KOPT-K1 (cell line): ENCODE measurements around the gene DBP.
A peak's percentile ranks its signal among the peaks of the same experiment; 100 is the strongest.
"Not testable (repeated sequence)": the region's sequence is repeated elsewhere in the genome, so short reads cannot be mapped to it uniquely, and the experiment has no call there.

Source experiments
- H3K27ac ChIP-seq: fragments of 200-600 bp; sonication (generic); 2 replicates; pipeline ENCODE4 v1.5.1; 2016; ENCODE audit warnings: antibody characterized with exemption, mild to moderate bottlenecking, low read depth, low read length; ENCODE audit not compliant: poor library complexity, severe bottlenecking
- H3K36me3 ChIP-seq: fragments of 200-600 bp; sonication (generic); 2 replicates; pipeline ENCODE4 v1.5.1; 2017; ENCODE audit warnings: antibody characterized with exemption, mild to moderate bottlenecking, low read length, moderate library complexity; ENCODE audit not compliant: insufficient read depth
- H3K9me3 ChIP-seq: fragments of 200-600 bp; sonication (generic); 2 replicates; pipeline ENCODE4 v1.5.1; 2017; ENCODE audit warnings: antibody characterized with exemption, low read length, mild to moderate bottlenecking; ENCODE audit not compliant: insufficient read depth, poor library complexity, severe bottlenecking

The DBP gene, protein sequence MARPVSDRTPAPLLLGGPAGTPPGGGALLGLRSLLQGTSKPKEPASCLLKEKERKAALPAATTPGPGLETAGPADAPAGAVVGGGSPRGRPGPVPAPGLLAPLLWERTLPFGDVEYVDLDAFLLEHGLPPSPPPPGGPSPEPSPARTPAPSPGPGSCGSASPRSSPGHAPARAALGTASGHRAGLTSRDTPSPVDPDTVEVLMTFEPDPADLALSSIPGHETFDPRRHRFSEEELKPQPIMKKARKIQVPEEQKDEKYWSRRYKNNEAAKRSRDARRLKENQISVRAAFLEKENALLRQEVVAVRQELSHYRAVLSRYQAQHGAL

DNA sequence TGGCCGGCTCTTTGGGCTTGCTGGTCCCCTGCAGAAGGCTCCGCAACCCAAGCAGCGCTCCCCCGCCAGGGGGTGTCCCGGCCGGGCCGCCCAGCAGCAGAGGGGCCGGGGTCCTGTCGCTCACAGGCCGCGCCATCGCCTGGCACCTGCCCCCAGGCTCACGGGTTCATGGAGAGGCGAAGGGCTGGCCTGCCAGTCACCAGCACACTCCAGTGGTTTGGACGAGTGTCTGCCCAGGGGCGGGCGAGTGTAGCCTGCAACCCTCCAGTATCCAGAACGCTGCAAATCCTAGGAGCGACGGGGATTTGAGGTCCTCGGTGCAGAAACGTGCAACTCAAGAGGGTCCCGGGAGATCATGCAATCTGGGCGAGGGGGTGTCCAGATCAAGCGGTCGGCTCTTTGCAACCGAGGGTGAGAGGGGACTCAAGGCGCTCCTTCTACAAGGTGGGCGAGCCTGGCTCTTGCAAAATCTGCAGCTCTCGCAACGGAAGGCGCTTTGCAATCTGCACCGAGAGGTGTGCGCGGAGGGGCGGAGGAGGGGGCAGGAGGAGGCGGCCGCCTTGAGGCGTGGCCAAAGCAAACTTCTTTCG lies at the start of gene DBP:
Gene DBP, minus strand, starts transcription at position 521 of the 590 bp plus-strand sequence. Its CDS starts 385 bp downstream, at position 136.
- Histone ChIP-seq H3K36me3 (peaks cover 12% of the 10 kb centered on the region; the same call in 1 of the 2 replicates), H3K27ac (peak within 1 kb of the TSS; percentile 92), H3K9me3 (no peaks in the 10 kb centered on the region)

DNA sequence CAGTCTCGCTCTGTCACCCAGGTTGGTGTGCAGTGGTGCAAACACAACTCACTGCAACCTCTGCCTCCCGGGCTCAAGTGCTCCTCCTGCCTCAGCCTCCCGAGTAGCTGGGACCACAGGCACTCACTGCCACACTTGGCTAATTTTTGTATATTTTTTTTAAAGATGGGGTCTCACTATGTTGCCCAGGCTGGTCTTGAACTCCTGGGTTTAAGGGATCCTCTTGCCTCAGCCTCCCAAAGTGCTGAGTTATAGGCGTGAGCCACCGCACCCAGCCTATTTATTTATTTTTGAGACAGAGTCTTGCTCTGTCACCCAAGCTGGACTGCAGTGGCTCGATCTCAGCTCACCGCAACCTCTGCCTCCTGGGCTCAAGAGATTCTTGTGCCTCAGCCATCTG lies 49.5 kb upstream of the DBP start:
- H3K9me3 ChIP-seq, H3K36me3 ChIP-seq, H3K27ac ChIP-seq: not testable (repeated sequence)

DNA sequence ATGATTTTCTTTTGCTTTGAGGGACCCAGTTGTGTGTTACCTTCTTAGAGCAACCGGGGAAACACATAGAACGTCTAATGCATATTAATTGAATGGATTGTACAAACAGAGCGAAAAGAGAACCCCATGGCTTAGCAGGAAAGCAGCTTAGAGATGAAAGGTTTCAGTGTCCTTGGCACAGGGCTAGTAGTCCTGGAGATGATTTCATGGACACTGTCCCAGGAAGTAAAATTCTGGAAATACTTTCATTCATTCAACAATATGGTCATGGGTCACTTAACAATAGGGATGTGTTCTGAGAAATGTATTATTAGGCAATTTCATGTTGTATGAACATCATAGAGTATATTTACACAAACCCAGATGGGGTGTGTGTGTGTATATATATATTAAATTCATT lies 48.9 kb upstream of the DBP start:
- no peaks in the 10 kb centered on the region for H3K36me3 ChIP-seq
- no peak overlapping the region for H3K27ac ChIP-seq
- no peaks in the 10 kb centered on the region for H3K9me3 ChIP-seq

DNA sequence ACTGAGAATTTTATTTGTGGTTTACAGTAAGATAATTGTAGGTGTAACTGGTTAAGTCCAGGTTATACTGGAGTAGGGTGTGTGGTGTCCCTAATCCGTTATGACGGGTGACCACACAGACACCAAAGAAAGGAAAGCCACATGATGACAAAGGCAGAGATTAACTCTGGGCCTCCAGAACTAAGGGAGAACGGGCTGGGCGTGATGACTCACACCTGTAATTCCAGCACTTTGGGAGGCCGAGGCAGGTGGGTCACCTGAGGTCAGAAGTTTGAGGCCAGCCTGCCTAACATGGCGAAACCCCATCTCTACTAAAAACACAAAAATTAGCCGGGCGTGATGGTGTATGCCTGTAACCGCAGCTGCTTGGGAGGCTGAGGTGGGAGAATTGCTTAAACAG lies 48.4 kb upstream of the DBP start:
- H3K36me3 ChIP-seq = no peaks in the 10 kb centered on the region
- no peak overlapping the region for H3K27ac ChIP-seq

DNA sequence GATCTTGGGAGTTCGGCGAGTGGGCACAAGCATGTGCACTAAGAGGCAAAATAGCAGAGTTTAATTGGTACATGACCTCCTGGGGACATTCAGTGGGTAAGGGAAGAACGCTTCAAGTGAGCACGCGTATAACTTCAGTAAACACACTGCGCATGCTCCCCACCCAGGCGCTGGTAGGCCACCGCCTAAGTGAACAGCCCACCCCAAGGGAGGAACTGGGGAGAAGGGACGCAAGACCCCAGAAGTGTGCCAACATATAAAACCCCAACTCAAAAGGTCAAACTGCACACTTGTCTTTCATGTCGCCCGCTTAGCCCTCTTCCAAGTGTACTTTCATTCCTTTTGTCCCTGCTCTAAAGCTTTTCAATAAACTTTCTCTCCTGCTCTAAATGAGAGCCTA lies 46.2 kb upstream of the DBP start:
- Histone ChIP-seq H3K36me3 (no peaks in the 10 kb centered on the region), H3K9me3 (no peaks in the 10 kb centered on the region), H3K27ac (no peak overlapping the region)

More for the DNA sequence above, 48.4 kb upstream of the DBP start:
- H3K9me3 ChIP-seq = no peaks in the 10 kb centered on the region

DNA sequence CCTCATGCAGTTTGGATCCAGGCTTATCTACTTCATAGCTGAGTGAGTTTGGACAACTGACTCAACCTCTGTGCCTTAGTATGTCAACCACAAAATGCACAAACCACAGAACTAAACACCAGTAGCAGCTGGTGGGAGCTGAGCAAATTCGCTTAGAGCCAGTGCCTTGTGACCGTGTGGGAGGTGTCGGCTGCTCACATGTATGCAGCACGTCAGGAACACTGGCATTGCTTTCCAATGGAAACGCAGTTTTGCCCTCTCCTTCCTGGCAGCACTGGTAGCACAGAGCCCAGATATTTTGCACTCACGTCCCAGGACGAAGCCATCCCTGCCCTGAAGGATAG lies 43.9 kb upstream of the DBP start:
- no peaks in the 10 kb centered on the region for H3K36me3 ChIP-seq
- H3K27ac ChIP-seq = peak overlapping the region; percentile 21
- H3K9me3 ChIP-seq = no peaks in the 10 kb centered on the region

DNA sequence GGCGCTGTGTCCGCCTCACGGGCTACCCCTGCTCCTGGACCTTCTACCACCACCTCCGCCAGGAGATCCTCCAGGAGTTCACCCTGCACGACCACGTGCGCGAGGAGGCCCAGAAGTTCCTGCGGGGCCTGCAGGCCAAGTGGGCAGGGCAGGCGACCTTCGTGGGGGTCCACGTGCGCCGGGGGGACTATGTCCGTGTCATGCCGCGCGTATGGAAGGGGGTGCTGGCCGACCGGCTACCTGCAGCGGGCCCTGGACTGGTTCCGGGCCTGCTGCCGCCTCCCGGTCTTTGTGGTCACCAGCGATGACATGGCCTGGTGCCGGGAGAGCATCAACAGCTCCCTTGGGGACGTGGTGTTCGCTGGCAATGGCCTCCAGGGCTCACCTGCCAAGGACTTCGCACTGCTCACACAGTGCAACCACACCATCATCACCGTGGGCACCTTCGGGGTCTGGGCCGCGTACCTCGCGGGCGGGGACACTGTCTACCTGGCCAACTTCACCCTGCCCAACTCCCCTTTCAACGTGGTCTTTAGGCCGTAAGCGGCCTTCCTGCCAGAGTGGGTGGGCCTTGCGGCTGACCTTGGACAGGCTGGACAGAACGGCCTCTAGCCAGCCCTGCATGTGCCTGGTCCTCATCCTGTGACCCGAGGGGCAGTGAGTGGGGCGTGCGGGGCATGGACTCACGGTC lies 43.4 kb upstream of the DBP start:
- Histone ChIP-seq H3K27ac (peak overlapping the region; percentile 21), H3K36me3 (no peaks in the 10 kb centered on the region), H3K9me3 (no peaks in the 10 kb centered on the region)

DNA sequence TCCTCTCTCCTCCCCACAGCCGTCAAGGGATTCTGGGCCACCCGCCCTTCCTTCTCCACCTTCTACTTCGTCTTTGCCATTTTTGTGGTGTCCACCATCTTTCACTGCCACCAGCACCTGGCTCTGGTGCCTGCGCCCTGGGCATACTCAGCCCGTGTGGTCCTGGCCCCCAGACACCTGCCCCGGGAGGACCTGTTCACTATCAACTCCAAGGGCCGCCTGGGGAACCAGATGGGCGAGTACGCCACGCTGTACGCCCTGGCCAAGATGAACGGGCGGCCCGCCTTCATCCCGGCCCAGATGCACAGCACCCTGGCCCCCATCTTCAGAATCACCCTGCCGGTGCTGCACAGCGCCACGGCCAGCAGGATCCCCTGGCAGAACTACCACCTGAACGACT lies 42.8 kb upstream of the DBP start:
- not testable (repeated sequence) for H3K36me3 ChIP-seq, H3K27ac ChIP-seq, H3K9me3 ChIP-seq

DNA sequence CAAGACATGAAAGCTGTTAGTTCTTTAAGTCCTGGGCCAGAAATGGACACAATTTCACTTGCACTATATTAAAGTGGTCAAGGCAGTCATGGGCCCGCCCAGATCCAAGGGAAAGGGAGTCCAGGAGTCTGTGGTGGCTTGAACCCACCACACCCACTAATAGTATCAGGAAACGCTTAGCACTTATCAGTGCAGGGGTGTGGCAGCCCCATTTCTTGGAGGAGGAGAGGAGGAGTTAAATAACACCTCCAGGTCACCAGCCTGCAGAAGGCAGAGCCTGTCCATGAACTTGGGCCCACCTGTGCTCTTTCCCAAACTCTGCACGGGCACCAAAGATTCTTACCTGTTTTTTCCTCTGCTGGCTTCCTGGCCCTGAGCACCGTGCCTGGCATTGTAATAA lies 41.0 kb upstream of the DBP start:
- no peaks in the 10 kb centered on the region for H3K9me3 ChIP-seq
- no peak overlapping the region for H3K27ac ChIP-seq

DNA sequence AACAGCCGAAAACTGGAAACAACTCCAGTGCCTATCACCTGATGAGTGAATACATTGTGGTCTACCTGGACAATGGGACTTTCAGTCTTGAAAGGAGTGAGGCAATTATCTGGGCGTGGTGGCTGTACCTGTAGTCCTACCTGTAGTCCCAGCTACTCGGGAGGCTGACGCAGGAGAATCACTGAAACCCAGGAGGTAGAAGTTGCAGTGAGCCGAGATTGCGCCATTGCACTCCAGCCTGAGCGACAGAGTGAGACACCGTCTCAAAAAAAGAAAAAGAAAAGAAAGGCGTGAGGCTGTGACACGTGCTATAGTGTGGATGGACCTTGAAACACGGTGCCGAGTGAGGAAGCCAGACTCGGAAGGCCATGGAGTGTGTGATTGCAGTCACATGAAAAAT lies 39.7 kb upstream of the DBP start:
- Histone ChIP-seq H3K27ac (no peak overlapping the region), H3K36me3 (no peaks in the 10 kb centered on the region), H3K9me3 (no peaks in the 10 kb centered on the region)

More for the DNA sequence above, 41.0 kb upstream of the DBP start:
- no peaks in the 10 kb centered on the region for H3K36me3 ChIP-seq

DNA sequence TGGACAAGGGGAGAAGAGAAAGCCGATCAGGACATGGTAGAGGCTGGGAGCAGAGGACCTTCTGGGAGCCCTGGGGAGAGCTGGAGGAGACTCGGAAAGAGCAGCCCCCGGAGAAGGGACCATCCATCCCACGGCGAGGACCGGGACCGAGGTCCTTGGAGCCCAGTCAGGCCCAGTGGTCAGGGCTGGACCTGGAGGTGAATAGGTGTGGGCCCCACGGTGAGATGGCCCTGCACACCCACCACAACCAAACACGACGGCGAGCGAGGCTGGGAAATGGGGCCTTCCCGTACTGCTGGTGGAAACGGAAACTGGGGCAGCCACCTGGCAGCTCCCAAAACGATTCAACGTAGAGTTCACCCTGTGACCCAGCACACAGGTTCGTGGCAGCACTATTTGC lies 39.3 kb upstream of the DBP start:
- Histone ChIP-seq H3K36me3 (no peaks in the 10 kb centered on the region), H3K27ac (no peak overlapping the region), H3K9me3 (no peaks in the 10 kb centered on the region)

DNA sequence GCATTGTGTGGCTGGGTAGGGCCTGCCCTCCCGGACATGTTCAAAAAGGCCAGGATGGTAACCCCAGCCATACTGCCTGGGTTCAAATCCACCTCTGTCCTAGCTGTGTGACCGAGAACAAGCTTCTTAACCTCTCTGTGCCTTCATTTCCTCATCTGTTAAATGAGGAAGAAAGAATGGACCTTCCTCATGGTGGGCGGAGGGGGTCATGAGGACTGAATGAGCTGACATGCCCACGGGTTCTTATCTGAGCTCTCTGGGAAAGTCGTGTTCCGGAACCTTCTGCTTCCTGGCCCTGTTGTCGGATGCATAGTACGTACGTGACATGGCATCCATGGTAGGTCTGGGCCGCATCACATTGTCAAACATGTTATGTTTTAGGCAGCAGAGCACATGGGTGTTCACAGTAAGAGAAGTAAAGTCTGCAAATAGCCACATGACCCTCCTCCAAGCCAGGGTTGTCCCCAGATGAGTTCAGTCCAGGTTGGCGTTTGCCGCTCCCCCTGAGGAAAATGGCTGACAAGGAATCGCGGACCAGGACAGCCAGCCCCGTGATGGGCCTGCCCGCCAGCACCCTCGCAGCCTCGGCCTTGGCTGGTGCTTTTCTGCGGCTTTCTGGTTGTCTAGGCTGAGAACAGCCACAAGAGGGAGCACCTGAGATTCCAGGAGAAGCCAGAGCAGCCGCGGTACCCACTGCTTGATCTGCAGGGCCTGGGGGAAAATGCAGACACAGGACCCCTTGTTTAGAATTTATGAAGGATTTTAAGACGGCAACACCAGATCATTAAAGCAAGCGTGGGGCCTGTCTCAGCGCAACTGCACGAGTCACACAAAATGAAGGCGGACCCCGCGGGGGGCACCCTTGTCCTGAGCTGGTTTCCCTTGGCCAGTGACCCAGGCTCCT lies 38.0 kb upstream of the DBP start:
- H3K9me3 ChIP-seq = no peaks in the 10 kb centered on the region
- H3K27ac ChIP-seq = no peak overlapping the region
- no peaks in the 10 kb centered on the region for H3K36me3 ChIP-seq

DNA sequence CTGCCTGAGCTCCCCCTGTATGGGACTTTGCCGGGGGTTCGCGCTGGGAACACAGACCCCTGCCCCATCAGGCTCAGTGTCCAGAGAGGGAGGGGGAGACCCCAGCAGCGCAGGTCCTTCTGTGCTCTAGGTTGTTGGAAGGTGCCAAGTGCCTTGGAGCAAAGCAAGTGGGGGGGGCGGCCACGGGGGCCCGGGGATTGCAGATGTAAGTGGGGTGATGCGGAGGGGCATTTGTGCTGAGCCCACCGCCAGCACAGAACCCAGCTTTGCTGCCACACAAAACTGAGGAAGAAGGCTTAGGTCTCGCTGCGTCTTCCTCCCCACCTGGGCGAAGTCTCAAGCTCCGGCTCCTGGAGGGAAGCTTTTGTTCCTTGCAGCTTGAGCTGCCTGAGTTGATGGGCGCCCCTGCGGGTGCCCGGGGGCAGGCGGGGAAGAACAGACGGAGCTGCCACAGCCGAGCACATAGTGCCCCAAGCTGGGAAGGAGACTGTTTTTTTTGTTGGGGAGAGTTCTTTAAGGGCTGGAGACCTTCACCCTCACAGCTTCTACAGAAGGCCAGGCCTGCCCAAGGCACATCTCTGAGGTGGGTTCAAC lies 37.1 kb upstream of the DBP start:
- no peaks in the 10 kb centered on the region for H3K9me3 ChIP-seq
- H3K27ac ChIP-seq = no peak overlapping the region
- no peaks in the 10 kb centered on the region for H3K36me3 ChIP-seq

DNA sequence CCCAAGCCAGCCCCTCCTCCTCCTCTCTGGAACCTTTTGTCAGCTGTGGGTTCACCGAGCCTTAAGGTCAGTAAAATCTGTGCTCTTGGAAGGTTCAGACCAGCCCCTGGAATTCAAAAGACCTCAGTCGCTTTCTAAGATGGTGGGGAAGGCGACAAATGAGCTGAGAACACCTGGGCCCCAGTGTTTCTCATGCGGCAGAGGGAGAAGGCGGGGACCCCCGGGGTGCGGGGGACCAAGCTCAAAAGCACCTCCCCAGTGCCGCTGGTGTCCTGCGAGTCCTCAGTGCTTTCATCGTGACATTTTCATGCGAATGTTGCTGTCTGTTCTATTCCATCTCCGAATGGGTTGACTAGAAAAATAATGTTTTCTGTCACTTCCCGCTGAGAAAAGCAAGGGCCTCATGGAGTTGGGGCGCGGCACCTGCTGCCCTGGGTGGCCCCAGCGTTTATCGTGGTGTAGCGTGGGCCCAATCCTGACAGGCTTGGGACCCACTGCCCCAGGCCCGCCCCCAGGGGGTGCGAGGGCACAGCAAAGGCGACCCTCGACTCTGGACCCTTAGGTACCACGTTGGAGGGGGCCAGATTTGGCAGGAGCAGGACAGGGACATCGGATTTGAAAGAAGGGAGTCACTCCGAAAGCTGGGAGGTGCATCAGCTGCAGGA lies 36.4 kb upstream of the DBP start:
- Histone ChIP-seq H3K9me3 (no peaks in the 10 kb centered on the region), H3K27ac (no peak overlapping the region), H3K36me3 (no peaks in the 10 kb centered on the region)
